ENCODE results near the gene TECTB. TPM values are rescaled to one million over a fixed set of nuclear protein-coding genes. Genes with fewer than 3 reads are reported as not detected.

Gene TECTB
- polyA plus RNA-seq, 1 donor = 0.09 TPM

GRCh38 chr10:112307358-112308124, 24.3 kb downstream of the TECTB start:
- Histone ChIP-seq H3K4me3 (ENCODE audit: low read length) (no peak overlapping the region), H3K27ac (ENCODE audit: low read length) (peak overlapping the region; percentile 21), H3K27me3 (ENCODE audit: control insufficient read depth, insufficient read depth, low read length) (no peaks in the 10 kb centered on the region), H3K9me3 (ENCODE audit: control insufficient read depth, low read depth, low read length) (no peaks in the 10 kb centered on the region), H3K36me3 (ENCODE audit: control insufficient read depth, insufficient read depth, low read length) (no peaks in the 10 kb centered on the region), H3K4me1 (ENCODE audit: control insufficient read depth, insufficient read depth, low read length) (peaks cover 23% of the 10 kb centered on the region)
- whole genome bisulfite sequencing (ENCODE audit: insufficient coverage, low lambda C conversion rate) = 64% methylated on average over 2 of the region's 7 CpGs
- peak; percentile 42 to 66 for DNase-seq

- no peaks in the 10 kb centered on the region for H3K27me3 ChIP-seq (ENCODE audit: control insufficient read depth, insufficient read depth, low read length)
- H3K4me3 ChIP-seq (ENCODE audit: low read length) = no peak overlapping the region
- DNase-seq = no peak
- 0% methylated on average over 1 of the region's 3 CpGs for WGBS (ENCODE audit: insufficient coverage, low lambda C conversion rate)
- peaks cover 23% of the 10 kb centered on the region for H3K4me1 ChIP-seq (ENCODE audit: control insufficient read depth, insufficient read depth, low read length)
- no peaks in the 10 kb centered on the region for H3K9me3 ChIP-seq (ENCODE audit: control insufficient read depth, low read depth, low read length)
- H3K27ac ChIP-seq (ENCODE audit: low read length) = peak overlapping the region; percentile 21
- no peaks in the 10 kb centered on the region for H3K36me3 ChIP-seq (ENCODE audit: control insufficient read depth, insufficient read depth, low read length)
Measured at GRCh38 chr10:112308125-112308502, 24.9 kb downstream of the TECTB start.

- no peak for DNase-seq
- Histone ChIP-seq H3K36me3 (ENCODE audit: control insufficient read depth, insufficient read depth, low read length) (no peaks in the 10 kb centered on the region), H3K27ac (ENCODE audit: low read length) (peak overlapping the region; percentile 18), H3K4me3 (ENCODE audit: low read length) (no peak overlapping the region), H3K4me1 (ENCODE audit: control insufficient read depth, insufficient read depth, low read length) (peaks cover 18% of the 10 kb centered on the region), H3K9me3 (ENCODE audit: control insufficient read depth, low read depth, low read length) (no peaks in the 10 kb centered on the region), H3K27me3 (ENCODE audit: control insufficient read depth, insufficient read depth, low read length) (no peaks in the 10 kb centered on the region)
- WGBS (ENCODE audit: insufficient coverage, low lambda C conversion rate) = no CpG with 5 or more reads among the region's 3 CpGs
Measured at GRCh38 chr10:112311481-112311880, 28.3 kb downstream of the TECTB start.

- no CpG with 5 or more reads among the region's 3 CpGs for WGBS (ENCODE audit: insufficient coverage, low lambda C conversion rate)
- no peaks in the 10 kb centered on the region for H3K9me3 ChIP-seq (ENCODE audit: control insufficient read depth, low read depth, low read length)
- no peak overlapping the region for H3K27ac ChIP-seq (ENCODE audit: low read length)
- H3K4me3 ChIP-seq (ENCODE audit: low read length) = no peak overlapping the region
- no peaks in the 10 kb centered on the region for H3K36me3 ChIP-seq (ENCODE audit: control insufficient read depth, insufficient read depth, low read length)
- DNase-seq = no peak
- peaks cover 5% of the 10 kb centered on the region for H3K4me1 ChIP-seq (ENCODE audit: control insufficient read depth, insufficient read depth, low read length)
- no peaks in the 10 kb centered on the region for H3K27me3 ChIP-seq (ENCODE audit: control insufficient read depth, insufficient read depth, low read length)
Measured at GRCh38 chr10:112313234-112313633, 30.0 kb downstream of the TECTB start.

- peaks cover 3% of the 10 kb centered on the region for H3K4me1 ChIP-seq (ENCODE audit: control insufficient read depth, insufficient read depth, low read length)
- WGBS (ENCODE audit: insufficient coverage, low lambda C conversion rate) = 50% methylated on average over 1 of the region's 7 CpGs
Measured at GRCh38 chr10:112313911-112314310, 30.7 kb downstream of the TECTB start.

GRCh38 chr10:112314822-112315474, 31.7 kb downstream of the TECTB start:
- H3K27ac ChIP-seq (ENCODE audit: low read length) = no peak overlapping the region
- WGBS (ENCODE audit: insufficient coverage, low lambda C conversion rate) = no CpG with 5 or more reads among the region's 10 CpGs
- no peaks in the 10 kb centered on the region for H3K9me3 ChIP-seq (ENCODE audit: control insufficient read depth, low read depth, low read length)
- H3K4me3 ChIP-seq (ENCODE audit: low read length) = no peak overlapping the region
- peaks cover 3% of the 10 kb centered on the region for H3K4me1 ChIP-seq (ENCODE audit: control insufficient read depth, insufficient read depth, low read length)
- H3K36me3 ChIP-seq (ENCODE audit: control insufficient read depth, insufficient read depth, low read length) = no peaks in the 10 kb centered on the region
- DNase-seq = peak; percentile 57 to 63
- no peaks in the 10 kb centered on the region for H3K27me3 ChIP-seq (ENCODE audit: control insufficient read depth, insufficient read depth, low read length)

More at GRCh38 chr10:112313911-112314310, 30.7 kb downstream of the TECTB start:
- Histone ChIP-seq H3K27ac (ENCODE audit: low read length) (no peak overlapping the region), H3K9me3 (ENCODE audit: control insufficient read depth, low read depth, low read length) (no peaks in the 10 kb centered on the region), H3K36me3 (ENCODE audit: control insufficient read depth, insufficient read depth, low read length) (no peaks in the 10 kb centered on the region), H3K27me3 (ENCODE audit: control insufficient read depth, insufficient read depth, low read length) (no peaks in the 10 kb centered on the region), H3K4me3 (ENCODE audit: low read length) (no peak overlapping the region)
- no peak for DNase-seq

GRCh38 chr10:112327678-112328077, 44.5 kb downstream of the TECTB start:
- WGBS (ENCODE audit: insufficient coverage, low lambda C conversion rate) = no CpG with 5 or more reads among the region's 3 CpGs
- H3K9me3 ChIP-seq (ENCODE audit: control insufficient read depth, low read depth, low read length) = no peaks in the 10 kb centered on the region
- H3K4me3 ChIP-seq (ENCODE audit: low read length) = no peak overlapping the region
- no peaks in the 10 kb centered on the region for H3K36me3 ChIP-seq (ENCODE audit: control insufficient read depth, insufficient read depth, low read length)
- DNase-seq = no peak
- no peak overlapping the region for H3K27ac ChIP-seq (ENCODE audit: low read length)
- H3K4me1 ChIP-seq (ENCODE audit: control insufficient read depth, insufficient read depth, low read length) = peaks cover 28% of the 10 kb centered on the region
- no peaks in the 10 kb centered on the region for H3K27me3 ChIP-seq (ENCODE audit: control insufficient read depth, insufficient read depth, low read length)

GRCh38 chr10:112330162-112330561, 47.0 kb downstream of the TECTB start:
- Histone ChIP-seq H3K4me1 (ENCODE audit: control insufficient read depth, insufficient read depth, low read length) (peaks cover 50% of the 10 kb centered on the region), H3K9me3 (ENCODE audit: control insufficient read depth, low read depth, low read length) (no peaks in the 10 kb centered on the region), H3K27me3 (ENCODE audit: control insufficient read depth, insufficient read depth, low read length) (no peaks in the 10 kb centered on the region), H3K27ac (ENCODE audit: low read length) (peak overlapping the region; percentile 97), H3K4me3 (ENCODE audit: low read length) (no peak overlapping the region), H3K36me3 (ENCODE audit: control insufficient read depth, insufficient read depth, low read length) (no peaks in the 10 kb centered on the region)
- DNase-seq = peak; percentile 75 to 81
- 80% methylated on average over 1 of the region's 4 CpGs for WGBS (ENCODE audit: insufficient coverage, low lambda C conversion rate)

GRCh38 chr10:112330607-112331160, 47.5 kb downstream of the TECTB start:
- H3K9me3 ChIP-seq (ENCODE audit: control insufficient read depth, low read depth, low read length) = no peaks in the 10 kb centered on the region
- H3K27ac ChIP-seq (ENCODE audit: low read length) = peak overlapping the region; percentile 97

GRCh38 chr10:112332022-112332421, 48.8 kb downstream of the TECTB start:
- peak overlapping the region; percentile 97 for H3K27ac ChIP-seq (ENCODE audit: low read length)

More at GRCh38 chr10:112330607-112331160, 47.5 kb downstream of the TECTB start:
- H3K4me1 ChIP-seq (ENCODE audit: control insufficient read depth, insufficient read depth, low read length) = peaks cover 55% of the 10 kb centered on the region
- H3K36me3 ChIP-seq (ENCODE audit: control insufficient read depth, insufficient read depth, low read length) = no peaks in the 10 kb centered on the region
- WGBS (ENCODE audit: insufficient coverage, low lambda C conversion rate) = no CpG with 5 or more reads among the region's 1 CpG
- H3K4me3 ChIP-seq (ENCODE audit: low read length) = no peak overlapping the region
- no peak for DNase-seq
- no peaks in the 10 kb centered on the region for H3K27me3 ChIP-seq (ENCODE audit: control insufficient read depth, insufficient read depth, low read length)

More at GRCh38 chr10:112332022-112332421, 48.8 kb downstream of the TECTB start:
- Histone ChIP-seq H3K36me3 (ENCODE audit: control insufficient read depth, insufficient read depth, low read length) (no peaks in the 10 kb centered on the region), H3K4me1 (ENCODE audit: control insufficient read depth, insufficient read depth, low read length) (peaks cover 65% of the 10 kb centered on the region), H3K9me3 (ENCODE audit: control insufficient read depth, low read depth, low read length) (no peaks in the 10 kb centered on the region), H3K27me3 (ENCODE audit: control insufficient read depth, insufficient read depth, low read length) (no peaks in the 10 kb centered on the region), H3K4me3 (ENCODE audit: low read length) (no peak overlapping the region)
- WGBS (ENCODE audit: insufficient coverage, low lambda C conversion rate) = no CpG with 5 or more reads among the region's 3 CpGs
- DNase-seq = peak; percentile 58 to 76

Data from large intestine (tissue), 3 donors.